HG03280 (cell line): ENCODE data around the gene L1CAM.

Experiments
- ATAC-seq: cut with Tn5 transposase; IDR thresholded peaks from one replicate; pipeline ENCODE4 v1.9.1; 2021; ENCODE audit warnings: mild to moderate bottlenecking, moderate library complexity; ENCODE audit not compliant: unreplicated experiment

The L1CAM gene

DNA sequence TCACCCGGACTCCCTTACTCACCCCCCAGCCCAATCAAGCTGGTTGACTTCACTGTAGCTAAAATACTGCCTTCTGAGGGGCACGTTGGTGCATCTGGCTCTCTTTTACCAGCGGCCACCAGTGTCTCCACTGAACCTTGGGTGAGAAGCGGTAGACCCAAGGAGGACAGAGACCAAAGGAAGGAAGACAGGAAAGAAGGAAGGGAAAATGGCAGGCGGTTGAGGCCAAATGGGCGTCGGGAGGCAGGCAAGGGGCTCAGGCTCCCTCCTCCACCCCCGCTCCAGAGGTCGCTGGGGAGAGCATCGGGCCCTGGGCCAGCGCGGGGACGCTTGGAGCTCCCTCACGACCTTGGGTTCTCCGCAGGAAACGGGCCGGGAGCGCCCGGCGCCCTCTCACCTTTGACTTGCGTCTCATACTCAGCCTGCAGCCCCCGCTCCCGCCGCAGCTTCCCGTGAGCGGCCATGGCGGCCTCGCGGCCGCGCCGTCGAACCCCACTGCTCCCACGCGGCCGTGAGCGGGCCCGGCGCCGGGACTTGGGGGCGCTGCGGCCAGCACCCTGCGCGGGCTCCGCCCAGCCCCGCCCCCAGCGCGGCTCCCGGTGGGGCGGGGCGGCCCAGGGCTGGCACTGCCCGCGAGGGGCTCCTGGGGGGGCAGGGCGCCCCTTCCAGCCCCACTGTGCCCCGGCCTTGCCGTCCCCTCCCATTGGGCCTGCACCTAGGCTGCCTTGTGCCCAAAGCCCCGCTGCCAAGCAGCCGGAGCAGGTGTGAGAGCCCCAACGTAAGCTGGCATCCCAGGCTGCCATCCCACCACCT is 40.0 kb upstream of the L1CAM start, which contains the start of gene ARHGAP4:
Gene ARHGAP4 (minus strand): TSS at position 526 of the 813 bp plus-strand sequence. CDS start 62 bp downstream, at position 464.
- ATAC-seq: no peak

DNA sequence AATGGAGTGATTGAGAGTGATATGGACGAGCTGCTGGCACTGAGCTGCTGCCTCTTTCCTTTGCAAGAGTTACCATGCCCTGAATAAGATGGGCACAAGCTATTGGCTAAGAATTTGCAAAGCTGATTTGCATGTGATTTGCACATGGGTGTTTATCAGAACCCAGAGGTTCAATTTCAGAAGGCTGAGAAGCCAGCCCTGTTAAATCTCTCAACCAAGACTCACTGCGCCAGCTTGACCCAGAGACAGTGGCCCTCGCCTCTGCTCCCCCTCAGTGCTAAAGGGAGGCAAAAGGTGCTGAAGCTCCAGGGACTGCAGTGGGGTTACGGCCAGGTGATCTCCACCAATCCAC is 39.4 kb upstream of the L1CAM start:
- no peak for ATAC-seq

DNA sequence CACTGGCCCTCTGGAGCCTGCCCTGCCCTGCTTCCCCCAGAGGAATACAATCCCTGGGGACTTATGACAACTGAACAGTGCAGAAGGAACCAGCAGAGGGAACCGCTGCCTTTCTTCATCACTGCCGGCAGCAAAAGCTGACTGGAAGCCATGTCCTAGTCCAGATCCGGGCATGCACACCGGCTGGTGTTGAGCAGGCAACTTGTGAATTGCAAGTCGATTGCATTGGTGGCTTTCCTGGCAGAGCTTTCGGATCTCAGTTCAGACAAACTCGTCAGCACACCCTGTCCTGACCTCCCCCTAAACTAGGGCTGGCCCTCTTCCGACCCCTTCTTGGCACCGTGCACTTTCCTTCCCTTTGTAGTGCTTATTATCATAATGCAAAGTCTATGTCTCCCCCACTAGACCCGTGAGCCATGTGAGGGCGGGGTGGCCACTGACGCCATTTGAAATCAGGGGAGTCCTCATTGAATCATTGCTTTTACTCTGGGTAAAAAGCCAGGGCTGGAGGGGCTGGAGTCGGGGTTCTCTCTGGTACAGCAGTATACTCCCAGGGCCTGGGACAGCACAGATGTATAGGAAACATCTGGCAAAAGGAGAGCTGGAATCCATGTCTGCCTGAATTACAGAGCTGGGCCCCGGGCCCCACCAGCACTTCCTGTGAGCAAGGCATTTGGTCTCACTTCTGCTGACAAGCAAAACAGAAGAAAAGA is 38.3 kb upstream of the L1CAM start:
- ATAC-seq: no peak

DNA sequence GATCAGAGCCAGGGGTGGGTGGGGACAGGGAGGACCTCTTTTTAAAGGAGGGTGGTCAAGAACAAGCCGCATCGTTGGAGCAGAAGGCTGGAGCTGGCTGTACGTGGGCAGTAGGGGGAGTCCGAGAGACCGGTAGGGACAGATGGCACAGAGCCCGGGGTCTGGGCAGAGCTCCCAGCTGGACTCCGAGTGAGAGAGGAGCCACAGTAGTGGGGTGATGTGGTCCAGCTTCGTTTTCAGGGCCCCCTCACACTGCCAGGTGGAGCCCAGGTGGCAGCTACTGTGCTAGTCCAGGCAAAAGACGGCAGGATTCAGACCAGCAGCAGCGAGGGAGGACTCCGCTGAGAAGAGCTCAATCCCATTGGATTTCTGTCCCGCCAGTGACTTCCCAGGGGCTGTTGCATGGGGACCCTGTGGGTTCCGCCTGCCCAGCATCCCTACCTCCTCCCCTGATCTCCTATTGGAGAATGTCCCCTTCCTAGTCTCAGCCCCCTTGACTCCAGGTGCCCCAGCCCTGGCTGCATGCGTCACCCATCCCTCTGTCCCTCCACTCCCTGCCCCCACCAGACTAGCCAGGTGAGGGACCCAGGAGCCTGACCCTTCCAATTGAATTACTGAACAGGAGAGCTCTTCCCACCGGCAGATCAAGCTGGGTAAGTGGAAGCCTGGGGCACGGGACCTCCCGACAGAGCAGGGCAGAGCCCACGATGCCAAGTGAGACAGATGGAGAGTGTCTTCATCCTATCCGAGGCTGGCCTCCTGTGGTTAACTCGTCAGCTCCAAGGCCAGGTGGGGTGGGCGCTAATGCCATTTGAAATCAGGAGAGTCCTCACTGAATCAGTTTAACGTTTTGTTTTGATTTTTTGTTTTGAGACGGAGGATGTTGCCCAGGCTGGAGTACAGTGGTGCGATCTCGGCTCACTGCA is 37.2 kb upstream of the L1CAM start:
- ATAC-seq: no peak

DNA sequence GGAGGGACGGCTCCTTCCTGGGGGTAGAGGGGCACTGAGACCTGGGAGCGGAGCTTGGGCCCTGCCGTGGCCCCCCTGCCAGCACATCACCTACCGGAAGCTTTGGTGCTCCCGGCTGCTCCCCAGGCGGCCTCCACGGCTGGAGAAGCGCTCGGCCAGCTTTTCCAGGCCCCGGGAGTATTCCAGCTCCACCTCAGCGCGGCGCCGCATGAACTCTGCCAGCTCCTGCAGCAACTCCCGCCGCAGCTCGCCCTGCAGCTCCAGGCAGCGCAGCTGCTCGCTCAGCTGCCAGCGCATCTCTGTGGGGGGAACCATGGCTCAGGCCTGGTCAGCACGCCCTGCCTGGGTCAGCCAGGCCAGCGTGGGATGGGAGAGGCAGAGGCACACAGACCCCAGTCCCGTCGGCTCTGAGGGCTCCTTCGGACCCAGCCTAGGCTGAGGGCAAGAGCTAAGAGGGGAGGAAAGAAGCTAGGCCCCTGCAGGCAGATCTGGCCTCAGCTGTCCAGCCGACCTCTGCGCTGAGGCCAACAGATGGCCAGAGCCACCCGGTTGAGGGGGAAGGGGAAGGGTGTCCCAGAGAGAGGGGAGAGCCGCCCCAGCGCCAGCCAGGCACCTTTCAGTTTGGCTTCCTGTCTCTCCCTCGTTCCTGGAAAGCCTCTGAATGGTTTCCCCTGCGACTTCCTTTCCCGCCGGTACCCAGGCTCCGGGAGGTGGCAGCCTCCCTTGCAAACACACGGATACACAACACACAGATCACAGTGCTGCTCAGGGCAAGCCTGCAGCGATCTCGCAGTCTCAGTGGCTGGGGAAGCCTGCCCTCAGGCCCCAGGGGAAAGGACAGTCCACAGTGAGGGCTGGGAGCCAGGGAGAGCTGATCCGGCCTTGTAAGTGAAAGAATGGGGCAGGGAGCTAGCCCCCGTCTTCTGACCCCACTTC is 35.8 kb upstream of the L1CAM start:
- ATAC-seq: no peak

DNA sequence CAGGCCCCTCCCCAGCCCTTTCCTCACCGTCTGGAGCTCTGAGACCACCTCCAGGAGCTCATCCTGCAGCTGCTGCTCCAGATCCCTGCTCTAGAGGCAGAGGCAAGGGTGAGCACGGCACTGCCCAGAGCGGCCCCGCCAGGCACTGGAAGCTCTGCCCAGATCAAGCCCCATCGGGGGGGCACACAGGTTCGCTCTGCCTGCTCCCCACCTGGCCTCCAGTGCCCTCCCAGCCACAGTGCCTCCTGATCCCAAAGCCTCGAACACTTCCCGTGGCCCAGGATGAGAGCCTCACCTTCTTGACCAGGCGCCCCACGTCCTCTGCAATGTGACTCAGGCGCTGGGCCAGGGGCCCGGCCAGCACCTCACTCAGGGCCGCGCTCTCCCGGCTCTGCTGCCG is 35.1 kb upstream of the L1CAM start:
- no peak for ATAC-seq

DNA sequence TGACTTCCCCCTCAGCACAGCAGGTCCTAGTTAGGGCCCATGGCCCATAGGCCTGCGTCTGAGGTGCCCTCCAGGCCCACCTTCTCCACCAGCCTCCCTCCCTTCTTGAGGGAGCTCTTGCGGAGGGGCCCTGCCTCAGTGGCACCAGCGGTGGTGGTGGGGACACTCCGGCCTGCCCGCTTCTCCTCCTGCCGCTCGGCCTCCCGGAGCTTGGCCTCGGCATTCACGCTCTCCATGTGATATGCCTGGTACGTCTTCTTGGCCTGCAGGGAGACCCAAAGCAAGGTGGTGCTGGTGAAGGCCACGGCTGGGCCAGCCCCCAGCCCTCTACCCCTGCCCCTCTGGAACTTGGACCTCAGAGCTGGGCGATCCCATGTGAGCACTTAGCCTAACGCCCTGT is 34.6 kb upstream of the L1CAM start:
- no peak for ATAC-seq

DNA sequence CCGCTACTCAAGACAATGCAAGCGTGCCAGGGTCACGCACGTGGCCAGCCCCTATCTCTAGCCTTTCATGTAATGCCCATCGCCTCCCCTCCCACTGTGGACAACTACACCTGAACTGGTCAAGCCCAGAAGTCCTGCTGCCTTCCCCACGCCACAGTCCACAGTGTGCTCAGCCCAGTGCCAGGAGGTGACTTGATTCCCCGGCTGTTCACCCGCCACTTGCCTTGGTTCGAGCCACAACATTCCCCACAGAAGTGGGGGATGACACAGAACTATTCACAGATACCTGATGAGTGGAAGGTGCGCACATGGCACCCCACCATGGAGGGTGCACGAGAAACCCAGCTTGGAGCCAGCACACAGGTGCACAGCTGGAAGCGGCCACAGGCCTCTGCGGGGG is 33.3 kb upstream of the L1CAM start:
- no peak for ATAC-seq

DNA sequence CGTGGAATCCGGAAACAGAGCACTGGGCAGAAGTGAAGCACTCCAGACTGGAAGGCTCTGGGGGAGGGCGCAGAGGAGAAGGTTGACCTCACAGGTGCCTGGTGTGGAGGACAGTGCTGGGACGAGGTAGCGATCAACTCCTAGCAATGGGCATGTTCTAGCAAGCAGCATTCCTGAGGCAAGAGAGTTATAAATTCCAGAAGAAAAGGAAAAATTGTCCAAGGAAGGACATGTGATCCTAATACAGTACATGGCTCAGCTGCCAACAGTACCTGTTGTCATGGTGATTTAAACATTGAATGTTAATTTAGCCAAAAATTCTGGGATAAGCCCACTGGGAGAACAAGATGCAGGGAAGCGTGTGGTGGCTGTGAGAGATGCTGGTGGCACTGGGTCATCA is 31.9 kb upstream of the L1CAM start:
- no peak for ATAC-seq

DNA sequence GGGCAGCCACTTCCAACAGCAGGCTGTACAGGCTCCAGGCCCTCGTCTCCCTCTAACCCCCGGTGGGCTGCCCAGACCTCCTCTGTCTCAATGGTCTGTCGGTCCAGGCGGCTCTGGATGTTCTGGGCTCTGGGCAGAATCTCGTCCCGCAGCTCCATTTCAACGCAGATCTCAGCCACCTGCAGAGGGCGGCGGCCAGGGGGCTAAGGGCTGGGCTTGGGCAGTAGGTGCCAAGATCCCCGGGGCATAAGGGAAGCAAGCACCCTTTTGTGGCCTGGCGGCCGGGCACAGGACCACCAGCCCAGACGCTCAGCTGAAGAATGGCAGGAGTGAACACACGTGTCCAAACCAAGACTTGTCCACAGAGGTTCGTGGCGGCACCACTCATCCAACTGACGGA is 27.7 kb upstream of the L1CAM start:
- no peak for ATAC-seq

DNA sequence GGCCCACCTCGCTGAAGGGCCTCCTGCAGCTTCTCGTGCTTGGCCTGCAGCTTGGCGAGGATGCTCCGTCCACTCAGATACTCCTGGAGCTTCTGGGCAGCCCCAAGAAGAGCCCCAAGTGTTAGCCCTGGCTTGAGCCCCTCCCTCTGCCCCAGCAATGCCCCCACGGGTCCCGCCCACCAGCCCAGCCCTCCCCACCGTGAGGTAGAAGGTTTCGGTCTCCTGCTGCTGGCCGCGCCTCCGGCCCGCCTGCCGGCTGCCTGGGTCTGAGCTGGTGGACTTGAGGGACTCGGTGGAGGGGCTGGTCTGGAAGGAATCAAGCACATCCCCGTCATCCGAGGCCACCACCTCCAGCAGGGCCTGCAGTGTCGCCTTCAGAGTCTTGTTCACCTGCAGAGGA is 27.2 kb upstream of the L1CAM start:
- ATAC-seq: no peak

DNA sequence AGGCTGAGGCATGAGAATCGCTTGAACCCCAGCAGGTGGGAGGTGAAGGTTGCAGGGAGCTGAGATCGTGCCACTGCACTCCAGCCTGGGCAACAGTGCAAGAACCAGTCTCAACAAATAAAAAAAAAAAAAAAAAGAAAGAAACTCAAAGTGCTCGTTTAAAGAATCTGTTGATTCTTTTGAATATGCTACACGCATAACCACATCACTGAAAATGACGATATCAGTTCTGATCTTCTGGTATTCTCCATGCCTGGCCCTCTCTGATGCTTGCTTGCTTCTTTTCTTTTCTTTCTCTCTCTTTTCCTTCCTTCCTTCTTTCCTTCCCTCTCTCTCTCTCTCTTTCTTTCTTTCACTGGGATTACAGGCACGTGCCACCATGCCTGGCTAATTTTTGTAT is 25.8 kb upstream of the L1CAM start:
- ATAC-seq: no peak

DNA sequence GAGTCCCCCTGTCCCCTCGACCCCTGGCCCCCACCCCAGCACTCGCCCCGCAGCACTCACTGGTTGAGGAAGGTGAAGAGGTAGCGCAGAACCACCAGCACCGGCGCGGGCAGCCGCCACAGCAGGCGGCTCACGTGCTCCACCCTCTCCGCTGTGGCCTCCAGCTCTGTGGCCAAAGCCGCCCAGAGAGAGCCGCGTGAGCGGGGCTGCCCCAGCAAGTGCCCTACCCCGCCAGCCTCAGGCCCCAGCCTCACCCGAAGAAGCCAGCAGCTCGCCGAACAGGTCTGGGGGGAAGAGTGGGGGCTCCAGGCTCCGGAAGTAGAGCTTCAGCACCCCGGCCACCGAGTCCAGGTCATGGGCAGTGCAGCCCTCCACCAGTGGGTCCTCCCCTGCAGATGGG is 24.5 kb upstream of the L1CAM start:
- ATAC-seq: no peak

DNA sequence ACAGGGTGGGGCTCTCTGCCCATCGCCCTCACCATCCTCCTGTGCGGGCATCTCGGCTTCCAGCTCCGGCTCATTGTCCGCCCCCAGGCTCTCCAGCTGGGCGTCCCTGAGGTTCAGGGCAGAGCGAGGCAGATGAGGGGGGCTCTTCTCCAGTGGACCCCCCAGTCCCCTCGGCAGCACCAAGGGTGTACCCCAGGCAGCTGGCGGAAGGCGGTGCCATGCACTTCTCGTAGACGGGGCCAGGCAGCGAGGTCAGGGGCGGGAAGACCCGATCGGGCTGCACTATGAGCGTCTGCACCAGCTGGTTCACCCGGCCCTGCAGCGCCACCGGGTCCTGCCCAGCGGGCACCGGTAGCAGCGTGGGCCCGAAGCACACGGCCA is 24.0 kb upstream of the L1CAM start:
- no peak for ATAC-seq

DNA sequence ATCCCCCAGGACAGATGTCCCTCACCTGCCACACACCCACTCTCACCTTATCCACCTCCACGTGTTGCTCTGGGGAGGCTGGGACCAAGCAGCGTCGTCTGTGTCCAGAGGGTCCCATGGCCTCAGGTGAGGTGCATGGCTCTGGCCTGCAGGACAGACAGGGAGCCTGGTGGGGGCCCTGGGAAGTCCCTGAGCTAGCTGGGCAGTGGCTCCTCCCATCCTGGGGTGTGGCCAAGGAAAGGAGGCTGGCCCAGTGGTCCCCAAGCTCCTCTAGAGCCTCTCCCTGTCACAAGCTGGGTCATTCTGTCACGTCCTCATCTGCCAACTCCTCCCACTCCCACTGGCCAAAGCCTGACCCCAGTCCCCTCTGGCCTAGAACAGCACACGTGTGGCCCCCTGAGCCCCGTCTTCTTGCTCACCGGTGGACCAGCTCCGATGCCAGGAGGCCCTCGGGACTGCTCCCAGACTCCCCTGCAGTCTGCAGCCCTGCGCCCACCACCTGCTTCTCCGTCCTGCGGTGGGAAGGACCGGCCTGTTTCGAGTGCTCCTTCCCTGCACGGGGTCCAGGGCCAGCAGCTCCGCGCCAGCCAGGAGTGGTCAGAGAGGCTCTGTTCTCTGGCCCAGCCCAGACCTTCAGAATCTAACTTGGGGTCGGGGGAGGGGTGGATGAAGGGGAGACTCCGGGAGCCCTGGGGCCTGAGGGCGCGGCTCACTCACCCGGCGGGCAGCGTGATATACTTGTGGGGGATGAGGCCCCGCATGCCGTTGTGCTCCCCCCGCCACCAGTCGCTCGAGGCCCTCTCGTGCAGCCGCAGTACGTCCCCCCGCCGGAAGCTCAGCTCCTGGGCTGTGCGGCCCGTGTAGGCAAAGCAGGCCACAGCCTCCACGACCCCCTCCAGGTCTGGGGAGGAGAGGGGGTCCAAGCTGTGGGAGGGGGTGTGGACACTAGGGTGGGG is 23.3 kb upstream of the L1CAM start:
- no peak for ATAC-seq

DNA sequence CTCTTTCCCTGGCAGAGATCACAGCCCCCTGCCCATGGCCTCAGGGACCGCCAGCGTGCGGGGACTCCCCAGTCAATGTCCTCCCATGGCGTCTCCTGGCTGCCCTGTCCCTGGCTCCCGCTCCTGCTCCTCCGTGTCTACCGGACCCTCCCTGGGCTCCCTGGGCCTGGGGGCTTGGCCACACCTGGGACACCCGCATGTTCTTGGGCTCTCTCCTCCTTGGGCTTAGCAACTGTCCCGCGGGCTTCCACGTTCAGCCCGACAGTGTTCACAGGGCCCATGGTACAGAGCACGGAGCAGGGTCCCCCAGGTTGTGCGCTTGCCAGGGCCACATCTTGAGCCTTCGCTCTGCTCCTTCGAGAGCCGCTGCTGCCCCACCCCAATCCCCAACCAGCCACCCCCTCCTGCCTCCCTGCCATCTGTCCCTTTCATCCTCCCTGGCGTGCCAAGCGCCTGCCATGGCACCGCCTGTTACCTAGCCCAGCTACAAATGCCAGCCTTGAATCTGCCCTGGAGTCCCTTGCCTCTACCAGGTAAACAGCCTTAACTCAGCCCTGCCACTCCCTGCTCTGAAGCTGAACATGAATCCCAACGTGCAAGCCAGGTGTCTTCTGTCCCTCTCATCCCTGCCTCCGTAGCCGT is 22.4 kb upstream of the L1CAM start:
- no peak for ATAC-seq

DNA sequence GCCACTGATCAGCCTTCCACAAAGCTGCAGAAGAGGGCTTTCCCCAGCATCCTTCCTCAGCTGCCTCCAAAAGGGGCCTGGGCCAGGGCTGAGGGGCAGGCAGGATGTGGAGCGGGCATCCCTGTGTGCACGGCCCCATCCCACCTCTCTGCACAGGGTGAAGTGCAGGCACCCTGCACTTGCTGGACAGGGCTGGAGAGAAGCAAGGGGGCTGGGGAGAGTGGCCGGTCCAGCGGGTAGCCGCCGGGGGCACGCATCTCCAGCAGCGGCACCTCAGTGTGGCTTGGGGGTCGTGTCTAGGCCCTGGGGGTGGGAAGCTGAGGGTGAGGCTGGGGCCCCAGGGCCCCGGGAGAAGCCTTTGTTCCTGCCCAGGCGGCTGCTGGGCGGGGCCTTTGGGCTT is 21.5 kb upstream of the L1CAM start:
- ATAC-seq: no peak

DNA sequence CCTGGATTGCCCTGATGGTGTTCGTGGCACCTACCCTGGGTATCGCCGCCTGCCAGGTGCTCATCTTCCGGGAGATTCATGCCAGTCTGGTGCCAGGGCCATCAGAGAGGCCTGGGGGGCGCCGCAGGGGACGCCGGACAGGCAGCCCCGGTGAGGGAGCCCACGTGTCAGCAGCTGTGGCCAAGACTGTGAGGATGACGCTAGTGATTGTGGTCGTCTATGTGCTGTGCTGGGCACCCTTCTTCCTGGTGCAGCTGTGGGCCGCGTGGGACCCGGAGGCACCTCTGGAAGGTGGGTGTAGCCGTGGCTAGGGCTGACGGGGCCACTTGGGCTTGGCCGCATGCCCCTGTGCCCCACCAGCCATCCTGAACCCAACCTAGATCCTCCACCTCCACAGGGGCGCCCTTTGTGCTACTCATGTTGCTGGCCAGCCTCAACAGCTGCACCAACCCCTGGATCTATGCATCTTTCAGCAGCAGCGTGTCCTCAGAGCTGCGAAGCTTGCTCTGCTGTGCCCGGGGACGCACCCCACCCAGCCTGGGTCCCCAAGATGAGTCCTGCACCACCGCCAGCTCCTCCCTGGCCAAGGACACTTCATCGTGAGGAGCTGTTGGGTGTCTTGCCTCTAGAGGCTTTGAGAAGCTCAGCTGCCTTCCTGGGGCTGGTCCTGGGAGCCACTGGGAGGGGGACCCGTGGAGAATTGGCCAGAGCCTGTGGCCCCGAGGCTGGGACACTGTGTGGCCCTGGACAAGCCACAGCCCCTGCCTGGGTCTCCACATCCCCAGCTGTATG is 20.3 kb upstream of the L1CAM start:
- no peak for ATAC-seq
